WI38 (cell line): ENCODE results near the gene AOAH.
A peak's percentile ranks its signal among the peaks of the same experiment; 100 is the strongest.

Experiments used
- H3K4me3 ChIP-seq: 2 replicates; pipeline ENCODE4 v1.5.1; 2011; ENCODE audit warnings: low read depth, mild to moderate bottlenecking, control low read depth, low read length
- CTCF ChIP-seq: IDR thresholded peaks from 2 replicates; pipeline ENCODE4 v1.5.1; 2012; ENCODE audit warnings: low read depth, mild to moderate bottlenecking, control low read depth, low read length

The AOAH gene

GRCh38 chr7:36682102-36682501 lies 42.2 kb downstream of the AOAH start:
- no peak for TF ChIP-seq CTCF
- no peak overlapping the region for H3K4me3 ChIP-seq

- no peak overlapping the region for H3K4me3 ChIP-seq
- no peak for TF ChIP-seq CTCF
Measured at GRCh38 chr7:36677769-36678437, 46.4 kb downstream of the AOAH start.

- no peak overlapping the region for H3K4me3 ChIP-seq
- TF ChIP-seq CTCF: no peak
Measured at GRCh38 chr7:36673703-36674102, 50.6 kb downstream of the AOAH start.

- no peak for TF ChIP-seq CTCF
- H3K4me3 ChIP-seq: no peak overlapping the region
Measured at GRCh38 chr7:36671432-36671829, 52.9 kb downstream of the AOAH start.

- peak; percentile 90 for TF ChIP-seq CTCF
- no peak overlapping the region for H3K4me3 ChIP-seq
Measured at GRCh38 chr7:36670585-36671431, 53.5 kb downstream of the AOAH start.

GRCh38 chr7:36668750-36669149 lies 55.5 kb downstream of the AOAH start:
- no peak for TF ChIP-seq CTCF
- no peak overlapping the region for H3K4me3 ChIP-seq

- H3K4me3 ChIP-seq: no peak overlapping the region
- no peak for TF ChIP-seq CTCF
Measured at GRCh38 chr7:36668080-36668479, 56.2 kb downstream of the AOAH start.
